ENCODE results near the gene CRMP1.

DNA sequence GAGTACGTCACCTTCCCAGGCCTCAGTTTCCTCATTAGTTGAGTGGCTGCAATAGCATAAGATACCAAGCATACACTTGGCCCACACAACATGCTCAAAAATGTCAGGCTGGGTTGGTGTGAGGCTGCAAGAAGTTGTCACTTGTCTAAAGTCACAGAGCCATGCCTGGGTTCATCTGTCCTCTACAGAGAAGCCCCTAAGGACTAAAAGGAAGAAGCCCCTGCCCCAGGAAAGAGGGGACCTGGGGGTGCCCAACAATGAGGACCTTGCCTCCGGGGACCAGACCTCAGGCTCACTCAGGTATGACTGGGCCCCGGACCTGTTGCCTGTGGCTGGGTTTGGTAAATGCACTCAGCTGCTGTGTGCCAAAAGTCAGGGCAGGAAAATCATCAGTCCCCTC, 82.7 kb downstream of the CRMP1 start:
- TF ChIP-seq SUZ12 (IDR thresholded peaks at IDR 0.05; ENCODE audit: extremely low read depth, insufficient read depth, insufficient read length): no peak
- TF ChIP-seq YY1 (IDR thresholded peaks at IDR 0.05; ENCODE audit: insufficient read depth, insufficient read length): no peak
- TF ChIP-seq ZNF274 (IDR thresholded peaks at IDR 0.05; ENCODE audit: low read depth, low read length): no peak

Data from NT2/D1 (cell line).